Bronchial epithelial cell (primary cell): ENCODE data around the gene POC1B. TPM values are rescaled to one million over a fixed set of nuclear protein-coding genes. Genes with fewer than 3 reads are reported as not detected.

Experiments
- DNase-seq: peaks from one replicate; pipeline ENCODE4 v3.0.0-alpha.2; 2010; ENCODE audit warnings: low read depth
- FAIRE-seq: peaks from 2 replicates; lab custom pipeline; 2011; peaks lifted over from hg19 to GRCh38; lab: Jason Lieb, UNC
- H3K27me3 ChIP-seq: 2 replicates; pipeline ENCODE4 v1.5.1; 2011; ENCODE audit warnings: low read length; ENCODE audit not compliant: control insufficient read depth, insufficient read depth
- H3K36me3 ChIP-seq: 2 replicates; pipeline ENCODE4 v1.5.1; 2011; ENCODE audit warnings: low read length; ENCODE audit not compliant: control insufficient read depth, insufficient read depth
- H3K4me3 ChIP-seq: 2 replicates; pipeline ENCODE4 v1.5.1; 2011; ENCODE audit warnings: mild to moderate bottlenecking, low read depth, low read length, control low read depth
- CTCF ChIP-seq: IDR thresholded peaks from 2 replicates; pipeline ENCODE4 v1.5.1; 2011; ENCODE audit warnings: mild to moderate bottlenecking, moderate library complexity, low read length, control low read depth, inconsistent platforms; ENCODE audit not compliant: insufficient read depth, severe bottlenecking
- total RNA-seq: library from RNA; depleted of rRNA; stranded (reverse); fragments of >200 nt; gene quantifications from 2 replicates; pipeline ENCODE4 v1.2.1, GENCODE V29; 2014

Gene POC1B
- total RNA-seq, 1 donor from 2014 or later = 12.6 TPM

- H3K36me3 ChIP-seq = no peaks in the 10 kb centered on the region
- no peak for TF ChIP-seq CTCF
- no peak for FAIRE-seq
- H3K4me3 ChIP-seq = no peak overlapping the region
- no peaks in the 10 kb centered on the region for H3K27me3 ChIP-seq
- DNase-seq = no peak
These were observed 134.0 kb downstream of the POC1B start for GRCh38 chr12:89391726-89392336.

- Histone ChIP-seq H3K27me3 (no peaks in the 10 kb centered on the region), H3K36me3 (no peaks in the 10 kb centered on the region), H3K4me3 (no peak overlapping the region)
- TF ChIP-seq CTCF = no peak
- DNase-seq (peak; percentile 71), FAIRE-seq (peak; percentile 40)
These were observed 134.8 kb downstream of the POC1B start for GRCh38 chr12:89390802-89391673.

- Histone ChIP-seq H3K27me3 (no peaks in the 10 kb centered on the region), H3K36me3 (no peaks in the 10 kb centered on the region), H3K4me3 (no peak overlapping the region)
- no peak for FAIRE-seq
- DNase-seq = no peak
- TF ChIP-seq CTCF = no peak
These were observed 135.8 kb downstream of the POC1B start for GRCh38 chr12:89389755-89390661.

GRCh38 chr12:89386138-89386537, 139.7 kb downstream of the POC1B start:
- no peaks in the 10 kb centered on the region for H3K36me3 ChIP-seq
- no peak for DNase-seq
- H3K27me3 ChIP-seq = no peaks in the 10 kb centered on the region
- no peak overlapping the region for H3K4me3 ChIP-seq
- no peak for FAIRE-seq
- TF ChIP-seq CTCF = no peak

GRCh38 chr12:89384807-89385206, 141.0 kb downstream of the POC1B start:
- FAIRE-seq (no peak), DNase-seq (no peak)
- TF ChIP-seq CTCF = no peak
- Histone ChIP-seq H3K27me3 (no peaks in the 10 kb centered on the region), H3K4me3 (no peak overlapping the region), H3K36me3 (no peaks in the 10 kb centered on the region)
